Raji (cell line): ENCODE results near the gene COL9A2.

Source experiments
- POLR2A ChIP-seq: IDR thresholded peaks from 2 replicates; pipeline ENCODE4 v1.6.1; 2011; ENCODE audit warnings: low read depth, low read length, control low read depth; ENCODE audit not compliant: insufficient read depth

The COL9A2 gene

GRCh38 chr1:40316595-40317393 lies at the start of gene COL9A2:
TSS of gene COL9A2 (minus strand) at chr1:40317286. CDS start at chr1:40317197, 89 bp downstream.
- peak; percentile 34; the same call in 1 of the 2 replicates for TF ChIP-seq POLR2A

GRCh38 chr1:40363721-40364120 lies 46.6 kb upstream of the COL9A2 start:
- TF ChIP-seq POLR2A, result no peak

GRCh38 chr1:40362699-40363098 lies 45.6 kb upstream of the COL9A2 start:
- no peak for TF ChIP-seq POLR2A

GRCh38 chr1:40362199-40362598 lies 45.1 kb upstream of the COL9A2 start:
- no peak for TF ChIP-seq POLR2A

- TF ChIP-seq POLR2A, result no peak
Measured at GRCh38 chr1:40361637-40362036, 44.6 kb upstream of the COL9A2 start.

GRCh38 chr1:40361201-40361600 lies 44.1 kb upstream of the COL9A2 start:
- no peak for TF ChIP-seq POLR2A

- no peak for TF ChIP-seq POLR2A
Measured at GRCh38 chr1:40360631-40361030, 43.5 kb upstream of the COL9A2 start.

- TF ChIP-seq POLR2A, result no peak
Measured at GRCh38 chr1:40357625-40358024, 40.5 kb upstream of the COL9A2 start.

- TF ChIP-seq POLR2A, result no peak
Measured at GRCh38 chr1:40353082-40353481, 36.0 kb upstream of the COL9A2 start.

GRCh38 chr1:40352126-40352525 lies 35.0 kb upstream of the COL9A2 start:
- TF ChIP-seq POLR2A, result no peak

GRCh38 chr1:40351124-40351523 lies 34.0 kb upstream of the COL9A2 start:
- TF ChIP-seq POLR2A, result no peak

GRCh38 chr1:40350391-40350790 lies 33.3 kb upstream of the COL9A2 start:
- no peak for TF ChIP-seq POLR2A

- TF ChIP-seq POLR2A, result no peak
Measured at GRCh38 chr1:40344597-40344996, 27.5 kb upstream of the COL9A2 start.

- no peak for TF ChIP-seq POLR2A
Measured at GRCh38 chr1:40341491-40342380, 24.6 kb upstream of the COL9A2 start.

- no peak for TF ChIP-seq POLR2A
Measured at GRCh38 chr1:40339420-40340323, 22.6 kb upstream of the COL9A2 start.
